H1 (cell line): Measurements from ENCODE around the gene EPN3. TPM values are rescaled to one million over a fixed set of nuclear protein-coding genes. Genes with fewer than 3 reads are reported as not detected.

Source experiments
- CTCF ChIA-PET: fragments of 300-600 bp; sonication (Branson Sonifier 250); formaldehyde crosslinking; loops from one replicate; lab custom pipeline; 2021; ENCODE audit not compliant: partially characterized antibody; lab: Charles Lee
- POLR2A ChIA-PET: fragments of 300-600 bp; sonication (Branson Sonifier 250); formaldehyde crosslinking; loops from one replicate; lab custom pipeline; 2021; ENCODE audit warnings: inconsistent platforms; ENCODE audit not compliant: partially characterized antibody; lab: Charles Lee
- DNase-seq, 2 experiments: peaks; one replicate each; pipeline versions ENCODE4 v3.0.0 to v3.0.0-alpha.2; 2010 to 2022; ENCODE audit warnings: low spot score in 2 of 2, low read depth in 1 of 2, mixed read lengths in 1 of 2
- FAIRE-seq: peaks from 2 replicates; lab custom pipeline; 2011; peaks lifted over from hg19 to GRCh38; lab: Jason Lieb, UNC
- H2AFZ ChIP-seq: 2 replicates; pipeline ENCODE4 v1.8.1; 2012; ENCODE audit warnings: low read length, inconsistent platforms
- H2AK5ac ChIP-seq: 2 replicates; pipeline ENCODE4 v1.6.1; 2013; ENCODE audit warnings: low read depth, low read length
- H2BK120ac ChIP-seq: replicated peaks from 2 replicates; pipeline ENCODE3; 2013; ENCODE audit warnings: low read depth, low read length, inconsistent platforms
- H2BK12ac ChIP-seq: 2 replicates; pipeline ENCODE4 v1.6.1; 2013; ENCODE audit warnings: low read depth, low read length
- H2BK15ac ChIP-seq: 2 replicates; pipeline ENCODE4 v1.6.1; 2013; ENCODE audit warnings: low read length
- H2BK20ac ChIP-seq: 2 replicates; pipeline ENCODE4 v1.6.1; 2013; ENCODE audit warnings: low read length
- H2BK5ac ChIP-seq: 2 replicates; pipeline ENCODE4 v1.6.1; 2013; ENCODE audit warnings: low read depth, low read length
- H3K14ac ChIP-seq: 2 replicates; pipeline ENCODE4 v1.6.1; 2013; ENCODE audit warnings: inconsistent platforms; ENCODE audit not compliant: insufficient read length
- H3K18ac ChIP-seq: 2 replicates; pipeline ENCODE4 v1.6.1; 2013; ENCODE audit warnings: low read length; ENCODE audit errors: extremely low read depth
- H3K23ac ChIP-seq: 2 replicates; pipeline ENCODE4 v1.6.1; 2013; ENCODE audit warnings: inconsistent platforms; ENCODE audit not compliant: insufficient read length
- H3K23me2 ChIP-seq: 2 replicates; pipeline ENCODE4 v1.6.1; 2013; ENCODE audit warnings: low read depth, low read length
- H3K27ac ChIP-seq: 2 replicates; pipeline ENCODE4 v1.6.1; 2011; ENCODE audit warnings: low read depth, low read length, inconsistent platforms
- H3K27me3 ChIP-seq, 4 experiments: replicated peaks in 1 of 4; 1 replicate in 1 of 4; 2 replicates in 3 of 4; pipeline versions ENCODE4 v1.6.1 to v1.8.1; 2011 to 2013; ENCODE audit warnings: low read length in 3 of 4, mild to moderate bottlenecking in 3 of 4, inconsistent platforms in 2 of 4, mixed read lengths in 2 of 4, moderate library complexity in 1 of 4; ENCODE audit not compliant: control insufficient read depth in 3 of 4, insufficient read depth in 3 of 4; ENCODE audit errors: extremely low read depth in 1 of 4
- H3K36me3 ChIP-seq, 4 experiments: 2 replicates each; pipeline versions ENCODE4 v1.6.1 to v1.8.1; 2011 to 2013; ENCODE audit warnings: mild to moderate bottlenecking in 4 of 4, low read length in 3 of 4, moderate library complexity in 2 of 4, control low read depth in 1 of 4, inconsistent platforms in 1 of 4; ENCODE audit not compliant: insufficient read depth in 4 of 4, control insufficient read depth in 2 of 4
- H3K4ac ChIP-seq: replicated peaks from 2 replicates; pipeline ENCODE3; 2013; ENCODE audit warnings: low read length, low read depth, mixed read lengths, inconsistent platforms; ENCODE audit not compliant: insufficient read length
- H3K4me1 ChIP-seq, 4 experiments: replicated peaks in 1 of 4; 1 replicate in 1 of 4; 2 replicates in 3 of 4; pipeline versions ENCODE4 v1.6.1 to v1.8.1; 2011 to 2013; ENCODE audit warnings: low read length in 3 of 4, inconsistent platforms in 2 of 4, mixed read lengths in 1 of 4; ENCODE audit not compliant: insufficient read depth in 4 of 4, control insufficient read depth in 3 of 4
- H3K4me2 ChIP-seq, 2 experiments: 2 replicates each; pipeline versions ENCODE4 v1.6.1 to v1.8.1; 2011 to 2013; ENCODE audit warnings: low read depth in 2 of 2, low read length in 2 of 2, control low read depth in 1 of 2, inconsistent platforms in 1 of 2, mild to moderate bottlenecking in 1 of 2; ENCODE audit not compliant: insufficient read depth in 1 of 2
- H3K4me3 ChIP-seq, 4 experiments: fragments of 200-600, 300-600 bp in 1 of 4; sonication (generic), shearing (Covaris generic), sonication (Bioruptor Twin) in 1 of 4; 2 replicates each; pipeline versions ENCODE4 v1.5.1 to v1.8.1; 2011 to 2016; ENCODE audit warnings: low read length in 4 of 4, low read depth in 3 of 4, control low read depth in 2 of 4, inconsistent platforms in 2 of 4, mild to moderate bottlenecking in 2 of 4, mixed read lengths in 1 of 4, moderate library complexity in 1 of 4; ENCODE audit not compliant: insufficient read depth in 2 of 4; ENCODE audit errors: extremely low read depth in 1 of 4
- H3K56ac ChIP-seq: replicated peaks from 2 replicates; pipeline ENCODE3; 2013; ENCODE audit warnings: low read depth, mild to moderate bottlenecking, mixed read lengths, low read length, inconsistent platforms; ENCODE audit not compliant: insufficient read length
- H3K79me1 ChIP-seq: 2 replicates; pipeline ENCODE4 v1.6.1; 2013; ENCODE audit warnings: low read depth, low read length, control low read depth
- H3K79me2 ChIP-seq, 2 experiments: 2 replicates each; pipeline versions ENCODE4 v1.6.1 to v1.8.1; 2012 to 2013; ENCODE audit warnings: low read length in 2 of 2, mild to moderate bottlenecking in 2 of 2, inconsistent platforms in 1 of 2; ENCODE audit not compliant: insufficient read depth in 2 of 2, control insufficient read depth in 1 of 2
- H3K9ac ChIP-seq, 4 experiments: replicated peaks in 1 of 4; 1 replicate in 1 of 4; 2 replicates in 3 of 4; pipeline versions ENCODE4 v1.6.1 to v1.8.1; 2011 to 2013; ENCODE audit warnings: low read depth in 3 of 4, low read length in 3 of 4, control low read depth in 2 of 4, mild to moderate bottlenecking in 2 of 4, moderate library complexity in 2 of 4, inconsistent platforms in 1 of 4; ENCODE audit errors: extremely low read depth in 1 of 4
- H3K9me3 ChIP-seq, 2 experiments: 2 replicates each; pipeline versions ENCODE4 v1.6.1 to v1.8.1; 2012 to 2013; ENCODE audit warnings: mild to moderate bottlenecking in 2 of 2, moderate library complexity in 2 of 2, control low read depth in 1 of 2, inconsistent platforms in 1 of 2, low read depth in 1 of 2, low read length in 1 of 2, mixed read lengths in 1 of 2; ENCODE audit not compliant: insufficient read depth in 2 of 2
- H4K20me1 ChIP-seq, 2 experiments: replicated peaks in 1 of 2; 2 replicates each; pipeline versions ENCODE3 to v1.8.1; 2011 to 2013; ENCODE audit warnings: inconsistent platforms in 2 of 2, low read length in 2 of 2, mild to moderate bottlenecking in 1 of 2; ENCODE audit not compliant: insufficient read depth in 2 of 2, control insufficient read depth in 1 of 2
- H4K5ac ChIP-seq: 2 replicates; pipeline ENCODE4 v1.6.1; 2013; ENCODE audit warnings: low read length, low read depth, mixed read lengths, inconsistent platforms; ENCODE audit not compliant: insufficient read length
- H4K8ac ChIP-seq: 2 replicates; pipeline ENCODE4 v1.8.0; 2013; ENCODE audit warnings: mild to moderate bottlenecking, moderate library complexity, low read length, inconsistent platforms; ENCODE audit not compliant: insufficient read depth; ENCODE audit errors: extremely low read depth
- H4K91ac ChIP-seq: replicated peaks from 2 replicates; pipeline ENCODE3; 2013; ENCODE audit warnings: low read length, mixed read lengths, inconsistent platforms; ENCODE audit not compliant: insufficient read length
- BCL11A ChIP-seq, 2 experiments: IDR thresholded peaks; one replicate each; pipeline ENCODE4 v1.6.1; 2011; ENCODE audit warnings: low read depth in 2 of 2, low read length in 2 of 2, mild to moderate bottlenecking in 2 of 2
- EP300 ChIP-seq, 2 experiments: IDR thresholded peaks; 1 replicate in 1 of 2; 2 replicates in 1 of 2; pipeline ENCODE4 v1.6.1; 2011 to 2012; ENCODE audit warnings: low read depth in 2 of 2, low read length in 2 of 2, mild to moderate bottlenecking in 2 of 2, borderline replicate concordance in 1 of 2, inconsistent platforms in 1 of 2, moderate library complexity in 1 of 2
- GTF2F1 ChIP-seq: IDR thresholded peaks from 2 replicates; pipeline ENCODE4 v1.6.1; 2012; ENCODE audit warnings: low read depth, low read length, improper control_type of control experiment, borderline replicate concordance
- HDAC6 ChIP-seq: IDR thresholded peaks from one replicate; pipeline ENCODE4 v1.7.1; 2012; ENCODE audit warnings: low read depth, mild to moderate bottlenecking, inconsistent platforms, low read length, moderate library complexity
- MAFK ChIP-seq: IDR thresholded peaks from 2 replicates; pipeline ENCODE4 v1.6.1; 2012; ENCODE audit warnings: low read depth, mild to moderate bottlenecking, improper control_type of control experiment, low read length
- POU5F1 ChIP-seq: IDR thresholded peaks from 2 replicates; pipeline ENCODE4 v1.6.1; 2011; ENCODE audit warnings: low read depth, mild to moderate bottlenecking, low read length, moderate library complexity
- RBBP5 ChIP-seq: IDR thresholded peaks from 2 replicates; pipeline ENCODE4 v1.7.1; 2012; ENCODE audit warnings: low read depth, mild to moderate bottlenecking, inconsistent platforms, low read length, moderate library complexity, borderline replicate concordance
- RXRA ChIP-seq: IDR thresholded peaks from 2 replicates; pipeline ENCODE4 v1.6.1; 2011; ENCODE audit warnings: low read depth, mild to moderate bottlenecking, low read length, moderate library complexity; ENCODE audit not compliant: insufficient read depth
- SUZ12 ChIP-seq: fragments of 200-600 bp; sonication (generic); IDR thresholded peaks from 2 replicates; pipeline ENCODE4 v1.6.1; 2012; ENCODE audit warnings: mild to moderate bottlenecking, inconsistent platforms, low read length, moderate library complexity, mixed read lengths
- WGBS, 2 experiments: shearing (Covaris generic) in 1 of 2; methylation state at CpG; one replicate each; pipeline versions ENCODE4 v1.1.6 to v1.1.7; 2013 to 2015; ENCODE audit warnings: low lambda C conversion rate in 2 of 2, mixed read lengths in 2 of 2, inconsistent platforms in 1 of 2, low coverage in 1 of 2, missing lambda C conversion rate in 1 of 2; ENCODE audit not compliant: insufficient replicate concordance in 2 of 2, insufficient coverage in 1 of 2, insufficient read length in 1 of 2; ENCODE audit errors: extremely low coverage in 1 of 2, missing lambda C conversion rate in 1 of 2; 5-methylcytosine and 5-hydroxymethylcytosine counted together
- polyA plus RNA-seq, 7 experiments: library from polyadenylated mRNA; depleted of rRNA in 3 of 7; stranded (reverse) in 5 of 7; unstranded in 2 of 7; fragments of >200 nt in 5 of 7; fragments of 200-250 nt in 2 of 7; gene quantifications; 1 replicate in 5 of 7; 2 replicates in 1 of 7; 4 replicates in 1 of 7; pipeline versions ENCODE4 v1.2.1 to v1.2.3, GENCODE V29; 2011 to 2013; ENCODE audit warnings: missing spikeins in 2 of 7, mixed read lengths in 2 of 7
- total RNA-seq: library from RNA; stranded (reverse); fragmentation: NEBNext Ultra II Directional; extraction: Animal tissue kit (Norgen Biotek cat#: 25700); gene quantifications from 2 replicates; pipeline ENCODE4 v1.2.1, GENCODE V29; 2021
- TF ChIP-seq, protein P1 (sequence below): IDR thresholded peaks from 2 replicates; pipeline ENCODE4 v1.6.1; 2011; ENCODE audit warnings: low read depth, mild to moderate bottlenecking, low read length; ENCODE audit not compliant: insufficient read depth

EPN3 gene
- total and polyA plus RNA-seq, 2 of the 8 experiments (the other 6 are each of a cell fraction or from before 2014, with no cell fraction given): 6.7 to 7.9 TPM

DNA sequence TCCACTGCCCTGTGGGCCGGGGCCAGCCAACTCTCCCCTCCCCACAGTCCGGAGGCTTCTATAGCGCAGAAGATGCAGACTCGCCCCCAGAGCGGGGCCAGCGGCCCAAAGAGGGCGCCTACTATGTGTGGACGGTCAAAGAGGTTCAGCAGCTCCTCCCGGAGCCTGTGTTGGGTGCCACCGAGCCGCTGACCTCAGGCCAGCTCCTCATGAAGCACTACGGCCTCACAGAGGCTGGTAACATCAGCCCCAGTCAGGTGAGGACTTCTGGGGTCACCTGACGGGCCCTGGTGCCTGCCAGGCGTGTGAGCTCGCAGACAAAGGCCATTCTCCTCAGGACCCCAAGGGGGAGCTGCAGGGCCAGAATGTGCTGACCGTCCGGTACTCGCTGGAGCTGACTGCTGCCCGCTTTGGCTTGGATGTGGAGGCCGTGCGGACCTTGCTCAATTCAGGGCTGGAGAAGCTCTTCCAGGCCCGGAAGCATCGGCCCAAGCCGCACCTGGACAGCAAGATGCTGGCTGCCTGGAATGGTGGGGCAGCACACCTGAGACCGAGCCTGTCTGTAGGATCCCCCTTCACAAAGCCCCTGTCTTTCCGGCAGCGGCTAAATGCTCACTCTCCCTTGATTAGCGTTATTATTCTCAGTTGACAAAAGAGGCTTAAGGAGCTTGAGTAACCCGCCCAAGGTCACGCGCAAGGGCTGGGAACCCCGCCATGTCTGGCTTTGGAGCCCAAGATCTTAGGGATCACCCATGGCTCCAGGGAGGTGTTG is 18.3 kb downstream of the EPN3 start:
- no peaks in the 10 kb centered on the region for H3K79me1 ChIP-seq
- no peaks in the 10 kb centered on the region for H3K23me2 ChIP-seq
- H3K4me3 ChIP-seq: no peak overlapping the region
- H2AK5ac ChIP-seq: no peak overlapping the region
- peak overlapping the region; percentile 88; the same call in 1 of the 2 replicates for H4K8ac ChIP-seq
- H3K4me2 ChIP-seq: no peak overlapping the region
- H4K91ac ChIP-seq: no peak overlapping the region
- H2BK20ac ChIP-seq: no peak overlapping the region
- H2BK15ac ChIP-seq: 0 out of 2 replicates have a peak overlapping the region, but pooled peaks have one; percentile 81
- no peak overlapping the region for H3K18ac ChIP-seq
- H3K9ac ChIP-seq: 0 out of 7 replicates have a peak overlapping the region, but pooled peaks of 1 of the 4 experiments have one; percentile 18
- no peaks in the 10 kb centered on the region for H3K36me3 ChIP-seq
- H4K5ac ChIP-seq: no peak overlapping the region
- H3K56ac ChIP-seq: no peak overlapping the region
- H2BK12ac ChIP-seq: no peak overlapping the region; the same call in 1 of the 2 replicates
- H3K4ac ChIP-seq: no peak overlapping the region
- ChIA-PET POLR2A (interaction anchor here (0.8 to 1.7 kb wide), 11 partner anchors 9 to 315 kb away, joined by 3 to 6 read pairs (median 4); partner anchors contain the start of genes CACNA1G and TOB1), CTCF (interaction anchor here (0.6 to 12.4 kb wide), 59 partner anchors 8 to 305 kb away, joined by 3 to 404 read pairs (median 5); partner anchors contain the start of genes ACSF2, CACNA1G, CHAD and EPN3)
- FAIRE-seq (peak; percentile 84), DNase-seq (peak; percentile 84 to 90)
- H3K4me1 ChIP-seq: peaks cover 3 to 12% (median 6%) of the 10 kb centered on the region in 4 experiments
- H3K27ac ChIP-seq: no peak overlapping the region
- H3K79me2 ChIP-seq: no peaks in the 10 kb centered on the region
- no peak overlapping the region for H2AFZ ChIP-seq
- H4K20me1 ChIP-seq: no peaks in the 10 kb centered on the region
- H3K14ac ChIP-seq: no peak overlapping the region
- no peak overlapping the region for H3K23ac ChIP-seq
- H3K27me3 ChIP-seq: no peaks in the 10 kb centered on the region
- WGBS, 2 experiments: 59% methylated on average over 30 of the region's 32 CpGs; no CpG with 5 or more reads in 1 of the 2 experiments
- H2BK120ac ChIP-seq: no peak overlapping the region
- H2BK5ac ChIP-seq: no peak overlapping the region
- no peaks in the 10 kb centered on the region for H3K9me3 ChIP-seq
- TF ChIP-seq GTF2F1 (0 out of 2 replicates have a peak, but pooled peaks have one; percentile 54), SUZ12 (no peak), EP300 (IDR thresholded peaks at IDR 0.05; ENCODE audit: borderline replicate concordance in 1 of 2, low read depth in 2 of 2, low read length in 2 of 2) (peak in 1 of 2 experiments; percentile 33; a peak in 1 of 3 replicates), BCL11A (IDR thresholded peaks at IDR 0.05; ENCODE audit: low read depth in 2 of 2, low read length in 2 of 2) (no peak), RXRA (0 out of 2 replicates have a peak, but pooled peaks have one; percentile 20), MAFK (no peak), POU5F1 (no peak), RBBP5 (no peak), HDAC6 (no peak)
- TF ChIP-seq, protein P1, sequence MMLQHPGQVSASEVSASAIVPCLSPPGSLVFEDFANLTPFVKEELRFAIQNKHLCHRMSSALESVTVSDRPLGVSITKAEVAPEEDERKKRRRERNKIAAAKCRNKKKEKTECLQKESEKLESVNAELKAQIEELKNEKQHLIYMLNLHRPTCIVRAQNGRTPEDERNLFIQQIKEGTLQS: peak; percentile 97
